GM19397 (cell line): ENCODE measurements around the gene DDIT3.

Source experiments
- ATAC-seq: cut with Tn5 transposase; IDR thresholded peaks from one replicate; pipeline ENCODE4 v1.9.1; 2021; ENCODE audit warnings: mild to moderate bottlenecking, moderate library complexity; ENCODE audit not compliant: unreplicated experiment

DDIT3 gene

GRCh38 chr12:57547288-57548012 is 27.1 kb upstream of the DDIT3 start:
- ATAC-seq: no peak

- peak; percentile 97 for ATAC-seq
Measured at GRCh38 chr12:57546438-57547287, 26.3 kb upstream of the DDIT3 start, which contains the start of gene DCTN2. TSS of gene DCTN2 (minus strand) at chr12:57547192. CDS start at chr12:57547063, 129 bp downstream.

GRCh38 chr12:57545809-57546437 is 25.6 kb upstream of the DDIT3 start:
- ATAC-seq: no peak

GRCh38 chr12:57543581-57543980 is 23.3 kb upstream of the DDIT3 start:
- ATAC-seq: no peak

- ATAC-seq: no peak
Measured at GRCh38 chr12:57541717-57542116, 21.4 kb upstream of the DDIT3 start.

GRCh38 chr12:57541001-57541400 is 20.7 kb upstream of the DDIT3 start:
- ATAC-seq: no peak

GRCh38 chr12:57539134-57539768 is 18.9 kb upstream of the DDIT3 start:
- no peak for ATAC-seq

GRCh38 chr12:57536597-57536942 is 16.3 kb upstream of the DDIT3 start:
- no peak for ATAC-seq

- no peak for ATAC-seq
Measured at GRCh38 chr12:57535764-57536596, 15.7 kb upstream of the DDIT3 start.

- ATAC-seq: no peak
Measured at GRCh38 chr12:57534991-57535543, 14.8 kb upstream of the DDIT3 start.

- ATAC-seq: no peak
Measured at GRCh38 chr12:57534250-57534649, 13.9 kb upstream of the DDIT3 start.

- no peak for ATAC-seq
Measured at GRCh38 chr12:57533108-57533507, 12.8 kb upstream of the DDIT3 start.

- no peak for ATAC-seq
Measured at GRCh38 chr12:57531836-57532235, 11.5 kb upstream of the DDIT3 start.

GRCh38 chr12:57530396-57531142 is 10.3 kb upstream of the DDIT3 start:
- ATAC-seq: no peak

GRCh38 chr12:57529831-57530230 is 9.5 kb upstream of the DDIT3 start:
- no peak for ATAC-seq

GRCh38 chr12:57528831-57529555 is 8.7 kb upstream of the DDIT3 start:
- no peak for ATAC-seq

- ATAC-seq: no peak
Measured at GRCh38 chr12:57528176-57528575, 7.9 kb upstream of the DDIT3 start.

- no peak for ATAC-seq
Measured at GRCh38 chr12:57527184-57527583, 6.9 kb upstream of the DDIT3 start.
